ENCODE data around the gene NEDD9.
A peak's percentile ranks its signal among the peaks of the same experiment; 100 is the strongest.

Gene NEDD9

DNA sequence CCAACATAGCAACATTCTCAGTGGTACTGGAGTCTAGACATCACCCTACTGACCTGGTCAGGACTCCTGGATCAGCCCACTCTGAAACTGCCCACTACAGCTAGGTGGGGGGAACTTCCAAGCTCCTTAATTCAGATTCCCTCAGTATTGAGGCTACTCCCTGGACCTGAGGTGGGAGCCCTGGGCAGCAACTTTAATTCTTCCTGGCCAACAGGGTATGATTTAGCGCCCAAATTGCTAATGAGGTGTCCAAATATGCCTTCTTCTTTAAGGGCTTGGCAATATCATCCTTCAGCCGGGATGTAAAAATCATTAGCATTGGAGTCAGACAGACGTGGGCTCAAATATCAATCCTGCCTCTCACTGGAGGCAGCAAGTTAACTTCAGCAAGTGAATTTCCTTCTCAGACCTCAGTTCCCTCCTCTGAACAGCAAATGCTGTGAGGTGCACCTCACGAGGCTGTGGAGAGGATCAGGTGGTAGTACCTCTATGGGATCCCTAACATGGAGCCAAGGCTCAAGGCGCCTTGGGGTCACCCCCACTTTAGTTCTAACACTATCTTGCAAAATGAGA is 27.6 kb downstream of the NEDD9 start:
- Histone ChIP-seq H3K9me3 (ENCODE audit: low read length) (no peaks in the 10 kb centered on the region), H3K4me3 (ENCODE audit: low read length) (no peak overlapping the region), H3K36me3 (ENCODE audit: insufficient read depth, low read length) (peaks cover 12% of the 10 kb centered on the region), H2AFZ (ENCODE audit: low read depth, low read length) (no peak overlapping the region), H3K27me3 (ENCODE audit: insufficient read depth, low read length) (no peaks in the 10 kb centered on the region), H3K4me1 (ENCODE audit: insufficient read depth, low read length) (peaks cover 32% of the 10 kb centered on the region)

- peaks cover 32% of the 10 kb centered on the region for H3K4me1 ChIP-seq (ENCODE audit: insufficient read depth, low read length)
- no peaks in the 10 kb centered on the region for H3K27me3 ChIP-seq (ENCODE audit: insufficient read depth, low read length)
- H3K4me3 ChIP-seq (ENCODE audit: low read length) = no peak overlapping the region
- no peaks in the 10 kb centered on the region for H3K9me3 ChIP-seq (ENCODE audit: low read length)
- H2AFZ ChIP-seq (ENCODE audit: low read depth, low read length) = no peak overlapping the region
- peaks cover 4% of the 10 kb centered on the region for H3K36me3 ChIP-seq (ENCODE audit: insufficient read depth, low read length)
Measured at GRCh38 chr6:11204005-11204399, 28.5 kb downstream of the NEDD9 start.

GRCh38 chr6:11203306-11204004 is 29.0 kb downstream of the NEDD9 start:
- Histone ChIP-seq H3K4me1 (ENCODE audit: insufficient read depth, low read length) (peaks cover 35% of the 10 kb centered on the region), H3K4me3 (ENCODE audit: low read length) (peak overlapping the region; percentile 5), H3K27me3 (ENCODE audit: insufficient read depth, low read length) (no peaks in the 10 kb centered on the region), H3K36me3 (ENCODE audit: insufficient read depth, low read length) (peaks cover 2% of the 10 kb centered on the region), H3K9me3 (ENCODE audit: low read length) (no peaks in the 10 kb centered on the region), H2AFZ (ENCODE audit: low read depth, low read length) (peak overlapping the region; percentile 37)

- H3K36me3 ChIP-seq (ENCODE audit: insufficient read depth, low read length) = peaks cover 2% of the 10 kb centered on the region
- peaks cover 42% of the 10 kb centered on the region for H3K4me1 ChIP-seq (ENCODE audit: insufficient read depth, low read length)
- H3K9me3 ChIP-seq (ENCODE audit: low read length) = no peaks in the 10 kb centered on the region
- no peaks in the 10 kb centered on the region for H3K27me3 ChIP-seq (ENCODE audit: insufficient read depth, low read length)
- peak overlapping the region; percentile 37 for H2AFZ ChIP-seq (ENCODE audit: low read depth, low read length)
- peak overlapping the region; percentile 5 for H3K4me3 ChIP-seq (ENCODE audit: low read length)
Measured at GRCh38 chr6:11202513-11203305, 29.8 kb downstream of the NEDD9 start.

GRCh38 chr6:11201772-11202512 is 30.5 kb downstream of the NEDD9 start:
- Histone ChIP-seq H3K27me3 (ENCODE audit: insufficient read depth, low read length) (no peaks in the 10 kb centered on the region), H2AFZ (ENCODE audit: low read depth, low read length) (no peak overlapping the region), H3K36me3 (ENCODE audit: insufficient read depth, low read length) (peaks cover 2% of the 10 kb centered on the region), H3K9me3 (ENCODE audit: low read length) (no peaks in the 10 kb centered on the region), H3K4me3 (ENCODE audit: low read length) (no peak overlapping the region), H3K4me1 (ENCODE audit: insufficient read depth, low read length) (peaks cover 41% of the 10 kb centered on the region)

DNA sequence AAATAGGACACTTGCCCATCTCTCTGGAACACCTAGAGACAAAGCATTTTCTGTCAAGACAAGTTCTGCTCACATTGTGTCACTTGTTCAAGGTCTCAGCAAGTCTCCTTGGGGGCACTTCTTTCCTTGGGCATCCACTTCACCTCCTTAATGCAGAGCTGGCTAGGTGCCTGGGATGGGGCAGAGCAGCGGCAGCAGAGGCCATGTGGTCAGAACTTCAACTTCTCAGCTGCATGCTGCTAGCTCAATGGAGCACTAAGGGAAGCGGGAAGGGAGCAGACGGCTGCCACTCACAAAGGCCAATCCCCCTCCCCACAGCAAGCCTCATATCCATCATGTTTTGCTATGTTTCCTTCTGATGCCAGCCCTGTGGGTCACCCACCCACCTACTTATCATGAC is 31.5 kb downstream of the NEDD9 start:
- H3K9me3 ChIP-seq (ENCODE audit: low read length) = no peaks in the 10 kb centered on the region
- H3K36me3 ChIP-seq (ENCODE audit: insufficient read depth, low read length) = peaks cover 2% of the 10 kb centered on the region
- no peak overlapping the region for H3K4me3 ChIP-seq (ENCODE audit: low read length)
- H3K4me1 ChIP-seq (ENCODE audit: insufficient read depth, low read length) = peaks cover 48% of the 10 kb centered on the region
- H3K27me3 ChIP-seq (ENCODE audit: insufficient read depth, low read length) = no peaks in the 10 kb centered on the region
- no peak overlapping the region for H2AFZ ChIP-seq (ENCODE audit: low read depth, low read length)

- Histone ChIP-seq H3K27me3 (ENCODE audit: insufficient read depth, low read length) (no peaks in the 10 kb centered on the region), H3K4me1 (ENCODE audit: insufficient read depth, low read length) (peaks cover 51% of the 10 kb centered on the region), H3K36me3 (ENCODE audit: insufficient read depth, low read length) (peaks cover 2% of the 10 kb centered on the region), H3K9me3 (ENCODE audit: low read length) (no peaks in the 10 kb centered on the region), H2AFZ (ENCODE audit: low read depth, low read length) (no peak overlapping the region), H3K4me3 (ENCODE audit: low read length) (no peak overlapping the region)
Measured at GRCh38 chr6:11200356-11200755, 32.1 kb downstream of the NEDD9 start.

DNA sequence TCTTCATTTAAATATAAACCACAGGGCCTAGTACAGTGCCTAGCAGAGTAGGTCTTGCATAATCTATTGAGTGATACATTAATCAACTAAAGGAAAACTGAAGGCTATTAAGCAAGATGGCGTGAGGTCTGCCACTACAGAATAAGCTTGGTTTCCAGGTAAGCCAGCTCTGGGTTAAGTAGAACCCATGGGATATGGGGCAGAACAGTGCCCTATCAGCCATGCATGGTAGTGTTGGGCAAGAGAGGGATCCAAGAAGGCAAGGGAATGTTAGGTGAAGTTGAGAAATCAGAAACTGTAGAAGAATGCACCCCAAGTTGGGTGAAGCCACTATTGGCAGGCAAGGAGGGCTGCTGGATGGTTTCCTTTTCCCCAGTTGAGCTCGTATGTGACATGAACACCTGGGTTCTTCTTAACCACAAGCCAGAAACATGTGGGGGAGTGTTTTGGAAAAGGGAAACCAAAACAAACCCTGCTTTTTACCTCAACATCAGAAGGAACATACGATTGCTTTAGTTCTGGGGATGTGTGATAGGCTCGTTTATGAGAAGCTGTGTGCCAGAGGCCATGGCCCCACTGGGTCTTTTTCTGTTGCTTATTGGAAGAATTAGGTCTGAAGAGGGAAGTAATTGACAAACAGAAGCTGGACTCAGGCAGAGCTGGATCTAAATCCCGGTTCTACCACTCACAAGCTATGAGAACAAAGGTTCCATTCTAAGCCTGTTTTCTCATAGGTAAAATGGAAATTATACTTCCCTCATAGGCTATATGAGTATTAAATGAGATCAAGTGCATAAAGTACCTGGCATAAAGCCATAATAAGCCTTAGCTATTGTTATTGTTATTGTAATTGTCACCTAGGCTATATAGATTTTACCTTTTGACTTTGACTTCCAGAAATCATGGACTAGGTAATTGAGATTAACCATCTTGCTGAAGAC is 33.5 kb downstream of the NEDD9 start:
- Histone ChIP-seq H3K4me3 (ENCODE audit: low read length) (no peak overlapping the region), H3K27me3 (ENCODE audit: insufficient read depth, low read length) (no peaks in the 10 kb centered on the region), H2AFZ (ENCODE audit: low read depth, low read length) (no peak overlapping the region), H3K9me3 (ENCODE audit: low read length) (no peaks in the 10 kb centered on the region), H3K4me1 (ENCODE audit: insufficient read depth, low read length) (peaks cover 62% of the 10 kb centered on the region), H3K36me3 (ENCODE audit: insufficient read depth, low read length) (peaks cover 2% of the 10 kb centered on the region)

DNA sequence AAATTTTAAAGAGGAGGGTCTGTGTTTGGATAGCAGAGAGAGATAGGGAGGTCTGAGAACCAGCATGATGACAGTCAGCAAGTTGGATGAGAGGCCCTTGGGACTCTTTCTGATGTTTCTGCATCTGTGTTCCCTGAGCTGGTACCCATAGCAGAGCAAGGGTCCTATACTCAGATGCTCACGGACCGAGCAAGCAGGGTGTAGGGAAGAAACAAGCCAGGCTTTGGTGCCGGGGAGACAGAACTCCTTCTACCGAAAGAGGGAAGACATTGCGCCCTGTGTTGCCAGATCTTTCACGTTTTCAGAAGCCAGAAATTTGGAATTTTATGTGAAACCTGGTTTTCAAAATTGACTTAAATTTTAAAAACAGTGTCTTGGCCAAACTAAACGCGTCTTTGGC is 34.6 kb downstream of the NEDD9 start:
- H3K4me3 ChIP-seq (ENCODE audit: low read length) = no peak overlapping the region
- H2AFZ ChIP-seq (ENCODE audit: low read depth, low read length) = no peak overlapping the region
- peaks cover 51% of the 10 kb centered on the region for H3K4me1 ChIP-seq (ENCODE audit: insufficient read depth, low read length)
- H3K36me3 ChIP-seq (ENCODE audit: insufficient read depth, low read length) = peaks cover 5% of the 10 kb centered on the region
- H3K9me3 ChIP-seq (ENCODE audit: low read length) = peaks cover 3% of the 10 kb centered on the region
- no peaks in the 10 kb centered on the region for H3K27me3 ChIP-seq (ENCODE audit: insufficient read depth, low read length)

DNA sequence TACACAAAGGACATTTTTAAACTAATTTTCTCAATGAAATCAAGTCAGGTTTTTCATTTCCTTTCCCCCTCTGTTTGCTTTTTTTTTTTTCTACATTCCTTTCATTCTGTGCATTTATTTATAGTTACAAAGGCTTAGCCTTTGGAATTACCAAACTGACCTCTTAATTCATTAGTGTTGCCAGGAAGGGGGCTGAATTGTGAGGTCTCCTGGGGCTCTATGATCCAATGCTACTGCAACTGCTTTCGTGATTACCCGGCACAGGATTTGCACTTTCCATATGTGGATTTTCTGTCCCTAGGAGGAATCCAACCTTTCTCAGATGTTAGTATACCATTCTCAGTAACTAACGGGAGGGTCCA is 35.3 kb downstream of the NEDD9 start:
- H3K9me3 ChIP-seq (ENCODE audit: low read length) = peaks cover 3% of the 10 kb centered on the region
- no peak overlapping the region for H2AFZ ChIP-seq (ENCODE audit: low read depth, low read length)
- peak overlapping the region; percentile 3 for H3K4me3 ChIP-seq (ENCODE audit: low read length)
- no peaks in the 10 kb centered on the region for H3K27me3 ChIP-seq (ENCODE audit: insufficient read depth, low read length)
- peaks cover 5% of the 10 kb centered on the region for H3K36me3 ChIP-seq (ENCODE audit: insufficient read depth, low read length)
- H3K4me1 ChIP-seq (ENCODE audit: insufficient read depth, low read length) = peaks cover 44% of the 10 kb centered on the region

DNA sequence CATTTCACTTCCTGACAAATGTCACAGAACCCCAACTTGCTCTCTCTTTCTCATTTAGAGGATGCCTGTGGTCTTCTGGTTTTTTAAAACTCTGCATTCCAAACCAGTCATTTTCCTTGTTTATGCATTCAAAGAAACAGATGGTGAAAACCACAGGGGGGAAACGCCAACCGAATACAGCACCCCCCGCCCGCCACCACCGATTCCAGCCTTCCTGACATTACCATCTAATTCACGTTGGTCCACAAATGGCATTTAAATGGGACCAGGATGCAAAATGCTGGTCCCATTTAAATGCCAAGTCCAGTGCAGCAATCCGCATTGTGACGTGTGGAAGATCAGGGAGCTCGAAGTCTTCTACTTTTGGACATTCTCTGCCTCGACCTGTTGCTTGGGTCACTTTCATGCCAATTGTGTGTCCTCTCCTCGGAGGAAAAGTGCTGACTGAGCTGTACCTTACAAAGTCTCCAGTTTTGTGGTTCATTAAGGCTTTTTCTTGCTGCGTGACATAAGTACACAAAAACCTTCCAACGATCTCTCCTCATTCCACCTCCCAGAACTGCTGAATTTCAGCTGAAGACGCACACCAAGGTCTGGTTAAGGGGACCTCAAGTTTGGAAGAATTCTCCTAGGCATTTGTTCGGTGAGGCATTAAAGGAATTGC is 35.8 kb downstream of the NEDD9 start:
- H3K36me3 ChIP-seq (ENCODE audit: insufficient read depth, low read length) = peaks cover 5% of the 10 kb centered on the region

More for the DNA sequence above, 35.8 kb downstream of the NEDD9 start:
- peak overlapping the region; percentile 3 for H3K4me3 ChIP-seq (ENCODE audit: low read length)
- peaks cover 3% of the 10 kb centered on the region for H3K9me3 ChIP-seq (ENCODE audit: low read length)
- no peaks in the 10 kb centered on the region for H3K27me3 ChIP-seq (ENCODE audit: insufficient read depth, low read length)
- no peak overlapping the region for H2AFZ ChIP-seq (ENCODE audit: low read depth, low read length)
- peaks cover 41% of the 10 kb centered on the region for H3K4me1 ChIP-seq (ENCODE audit: insufficient read depth, low read length)
